Suppressor macrophage treated with lipopolysaccharide for 1 hour (primary cell): ENCODE measurements around the gene MAP3K20.
A peak's percentile ranks its signal among the peaks of the same experiment; 100 is the strongest.
"Not testable (repeated sequence)": the region's sequence is repeated elsewhere in the genome, so short reads cannot be mapped to it uniquely, and the experiment has no call there.

Experiments used
- DNase-seq, 3 donors: peaks; one replicate each; pipeline ENCODE4 v3.0.0-alpha.2; 2020 to 2022

MAP3K20 gene

GRCh38 chr2:173075781-173076580 lies at the start of gene MAP3K20:
Gene MAP3K20 (plus strand): TSS chr2:173075846. CDS start chr2:173091032, 15,186 bp downstream.
- peak; percentile 76 to 87 (median 77) for DNase-seq

GRCh38 chr2:173026479-173026878 lies 49.2 kb upstream of the MAP3K20 start:
- DNase-seq: no peak

- DNase-seq: peak; percentile 91 to 96 (median 92)
Measured at GRCh38 chr2:173027181-173028128, 48.2 kb upstream of the MAP3K20 start.

DNA sequence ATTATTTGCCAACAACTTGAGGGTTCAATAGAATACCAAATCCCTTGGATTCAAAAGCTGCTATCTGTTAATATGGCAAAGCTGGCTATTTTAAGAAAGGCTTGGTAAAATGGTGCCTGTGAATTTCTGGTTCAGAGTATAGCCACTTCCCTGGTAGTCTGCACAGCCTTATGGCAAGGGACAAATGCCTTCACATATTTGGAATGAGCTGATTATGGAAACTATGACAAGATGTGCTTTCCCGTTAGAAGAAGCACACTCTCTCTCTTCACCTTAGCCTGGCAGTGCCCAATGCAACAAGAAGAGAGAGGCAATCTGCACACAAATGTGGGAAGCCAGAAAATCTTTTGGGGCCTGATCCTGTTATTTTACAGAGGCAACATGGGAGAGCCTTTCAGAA lies 47.5 kb upstream of the MAP3K20 start:
- DNase-seq: no peak

DNA sequence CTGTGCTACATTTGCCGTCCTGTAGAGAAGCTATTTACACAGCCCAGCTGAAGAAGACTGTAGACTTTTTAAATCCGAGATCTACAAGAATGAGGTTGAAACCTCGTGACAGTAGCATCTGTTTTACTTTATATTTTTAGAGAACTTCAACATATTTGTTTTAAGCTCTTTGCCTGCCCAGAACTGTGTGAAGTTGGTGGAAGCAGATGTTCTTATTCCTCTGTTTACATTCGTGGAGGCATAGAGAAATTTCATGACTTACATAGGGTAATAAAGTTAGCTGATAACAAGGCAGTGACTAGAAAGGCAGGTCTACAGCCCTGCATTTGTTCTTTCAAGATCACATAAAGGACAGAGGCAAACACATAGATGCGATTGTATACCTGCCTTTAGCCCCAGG lies 47.0 kb upstream of the MAP3K20 start:
- DNase-seq: no peak

GRCh38 chr2:173030561-173031490 lies 44.8 kb upstream of the MAP3K20 start:
- DNase-seq: no peak

DNA sequence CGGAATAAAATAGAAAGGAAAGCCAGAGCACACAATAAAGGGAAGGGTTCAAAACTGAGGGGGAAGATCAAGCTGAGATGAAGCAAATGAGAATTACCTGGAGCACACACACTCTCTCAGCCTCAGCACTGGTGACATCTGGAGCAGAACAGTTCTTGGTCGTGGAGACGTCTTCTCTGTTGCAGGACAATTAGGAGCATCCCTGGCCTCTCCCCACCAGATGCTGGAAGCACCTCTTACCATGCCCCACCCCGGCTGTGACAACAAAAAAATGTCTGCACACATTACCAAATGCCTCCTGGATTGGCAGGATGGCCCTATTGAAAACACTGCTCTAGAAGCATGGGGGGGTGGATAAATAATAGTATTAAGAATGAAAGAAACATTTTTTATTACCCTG lies 43.6 kb upstream of the MAP3K20 start:
- DNase-seq: no peak

DNA sequence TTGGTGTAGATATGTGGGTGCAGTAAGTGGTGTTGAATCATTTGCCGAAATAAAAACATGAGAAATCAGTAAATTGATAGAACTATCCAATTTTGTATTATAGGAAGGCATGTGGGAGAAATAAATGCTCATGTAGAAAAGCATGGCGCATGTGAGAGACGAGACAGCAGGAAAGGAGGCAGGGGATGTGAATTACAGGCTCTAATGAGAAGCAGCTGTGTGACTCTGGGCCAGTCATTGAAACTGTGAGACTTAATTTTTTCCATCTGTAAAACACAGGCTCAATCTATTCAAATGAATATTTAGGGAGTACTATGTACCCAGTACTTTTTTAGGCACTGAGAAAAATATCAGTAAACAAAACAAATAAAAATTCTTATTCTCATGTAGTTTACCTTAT lies 42.6 kb upstream of the MAP3K20 start:
- DNase-seq: no peak

GRCh38 chr2:173034143-173034542 lies 41.5 kb upstream of the MAP3K20 start:
- no peak for DNase-seq

DNA sequence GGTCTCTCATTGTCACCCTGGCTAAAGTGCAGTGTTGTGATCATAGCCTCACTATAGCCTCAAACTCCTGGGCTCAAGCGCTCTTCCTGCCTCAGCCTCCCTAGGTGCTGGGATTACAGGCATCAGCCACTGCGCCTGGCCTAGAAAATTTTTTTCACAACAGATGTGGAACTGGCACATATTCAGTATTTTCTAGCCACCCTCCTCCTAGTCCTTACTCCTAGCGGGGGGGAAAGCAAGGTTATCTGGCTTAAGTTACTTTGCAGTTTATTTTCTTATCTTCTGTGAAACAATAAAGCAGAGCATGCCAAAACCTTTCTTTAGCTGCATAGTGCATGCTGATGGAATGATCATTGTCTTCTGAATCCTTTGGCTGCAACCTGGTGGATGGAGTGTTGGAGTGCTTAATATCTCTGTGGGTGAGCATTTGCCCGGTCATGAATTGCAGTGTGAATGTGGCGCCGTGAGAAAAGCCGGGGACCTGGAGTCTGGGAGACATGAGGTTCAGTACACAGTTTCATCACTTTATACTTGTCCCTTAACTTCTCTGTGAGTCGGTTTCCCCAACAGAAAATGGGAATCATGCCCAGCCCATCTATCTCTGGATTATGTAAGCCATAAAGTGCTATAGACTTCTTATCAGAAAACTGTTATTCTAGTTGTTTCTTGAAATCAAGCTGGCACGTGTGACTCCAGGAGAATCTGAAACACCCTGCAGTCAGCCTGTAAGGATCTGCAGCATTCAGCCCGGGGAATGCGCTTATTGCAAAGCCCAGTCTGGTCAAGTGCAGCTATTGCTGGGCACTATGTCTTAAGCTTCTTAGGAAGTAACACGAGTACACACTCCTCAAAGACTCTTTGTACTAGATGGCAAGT lies 38.2 kb upstream of the MAP3K20 start:
- DNase-seq: no peak

- DNase-seq: not testable (repeated sequence)
Measured at GRCh38 chr2:173038257-173038656, 37.4 kb upstream of the MAP3K20 start.

GRCh38 chr2:173040729-173041128 lies 34.9 kb upstream of the MAP3K20 start:
- DNase-seq: no peak

DNA sequence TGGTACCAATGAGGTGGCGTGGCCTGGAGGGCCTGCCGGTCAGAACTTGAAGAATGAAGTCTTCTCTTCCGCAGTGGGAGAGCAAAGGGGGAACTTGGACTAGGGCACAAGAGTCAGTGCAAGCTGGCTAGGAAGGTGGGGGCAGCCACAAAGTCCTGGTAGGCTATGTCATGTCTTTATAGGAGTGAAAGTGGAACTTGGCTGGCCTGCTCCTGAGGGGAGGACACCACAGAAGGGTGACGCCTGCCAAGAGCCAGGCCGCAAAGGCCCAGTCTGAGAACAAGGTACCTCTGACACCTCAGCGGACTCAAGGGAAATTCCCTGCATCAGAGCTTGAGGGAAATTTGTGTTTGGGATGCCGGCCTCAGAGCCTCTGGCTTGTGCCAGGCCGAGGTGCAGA lies 32.2 kb upstream of the MAP3K20 start:
- peak; percentile 85 to 90 (median 90) for DNase-seq

DNA sequence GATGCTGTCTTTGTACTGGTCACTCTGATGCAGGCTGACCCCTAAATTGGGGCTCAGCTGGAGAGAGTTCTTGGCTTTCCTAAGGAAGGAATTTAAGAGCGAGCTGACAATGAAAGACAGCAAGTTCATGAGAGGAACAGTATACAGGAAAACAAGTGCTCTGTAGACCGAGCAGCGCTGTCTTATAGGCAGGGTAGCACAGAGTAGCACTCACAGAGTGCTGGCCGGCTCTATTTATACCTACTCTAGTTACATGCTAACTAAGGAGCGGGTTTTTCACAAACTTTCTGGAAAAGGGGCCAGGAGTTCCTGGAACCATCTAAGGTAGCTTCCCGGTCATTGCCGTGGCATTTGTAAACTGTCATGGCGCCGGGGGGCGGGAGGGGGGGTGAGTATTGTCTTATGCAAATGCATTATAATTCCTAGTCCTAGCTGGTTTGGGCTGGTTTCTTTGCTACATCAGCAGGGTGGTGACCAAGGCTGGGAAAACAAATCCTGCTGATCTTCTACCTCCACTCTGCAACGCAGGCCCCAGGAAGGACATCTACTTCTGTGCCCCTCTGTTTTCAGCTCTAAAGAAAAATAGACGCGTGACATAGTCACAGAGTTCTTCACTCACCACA lies 31.6 kb upstream of the MAP3K20 start:
- no peak for DNase-seq

- DNase-seq: no peak
Measured at GRCh38 chr2:173044686-173045085, 31.0 kb upstream of the MAP3K20 start.

DNA sequence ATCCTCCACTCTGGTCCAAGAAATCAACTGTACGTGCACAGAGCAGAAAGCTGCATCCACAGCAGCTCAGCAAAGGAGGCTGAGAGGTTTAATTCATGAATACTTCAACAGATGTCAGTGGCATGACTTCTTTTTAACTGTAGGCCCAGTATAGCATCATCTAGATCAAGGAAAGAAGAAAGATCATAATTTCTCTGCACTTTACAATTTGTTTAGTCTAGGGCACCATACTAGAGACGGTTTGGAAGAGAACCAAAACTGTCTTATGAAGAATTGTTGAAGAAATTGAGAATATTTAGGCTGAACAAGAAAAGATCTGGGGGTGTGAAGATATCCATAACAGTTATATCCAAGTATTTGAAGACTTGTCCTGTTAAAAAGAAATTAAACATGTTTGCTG lies 30.5 kb upstream of the MAP3K20 start:
- DNase-seq: no peak

DNA sequence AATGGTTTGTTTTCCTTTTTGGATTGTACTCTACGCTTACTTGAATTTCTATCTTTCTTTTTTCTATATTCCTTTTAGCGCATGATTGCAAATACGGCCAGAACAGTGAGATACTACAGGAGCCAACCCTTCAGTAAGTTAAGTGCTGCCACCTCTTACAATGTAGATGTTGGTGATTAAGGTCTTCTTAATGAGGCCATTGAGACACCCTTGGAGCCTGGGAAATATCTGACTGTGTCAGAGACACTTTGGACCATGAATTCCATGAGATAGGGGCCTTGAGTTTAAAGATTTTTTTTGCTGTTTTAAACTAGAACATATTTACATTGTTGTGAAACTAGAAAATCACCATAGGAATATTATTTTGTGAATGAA lies 27.1 kb upstream of the MAP3K20 start:
- DNase-seq: no peak

DNA sequence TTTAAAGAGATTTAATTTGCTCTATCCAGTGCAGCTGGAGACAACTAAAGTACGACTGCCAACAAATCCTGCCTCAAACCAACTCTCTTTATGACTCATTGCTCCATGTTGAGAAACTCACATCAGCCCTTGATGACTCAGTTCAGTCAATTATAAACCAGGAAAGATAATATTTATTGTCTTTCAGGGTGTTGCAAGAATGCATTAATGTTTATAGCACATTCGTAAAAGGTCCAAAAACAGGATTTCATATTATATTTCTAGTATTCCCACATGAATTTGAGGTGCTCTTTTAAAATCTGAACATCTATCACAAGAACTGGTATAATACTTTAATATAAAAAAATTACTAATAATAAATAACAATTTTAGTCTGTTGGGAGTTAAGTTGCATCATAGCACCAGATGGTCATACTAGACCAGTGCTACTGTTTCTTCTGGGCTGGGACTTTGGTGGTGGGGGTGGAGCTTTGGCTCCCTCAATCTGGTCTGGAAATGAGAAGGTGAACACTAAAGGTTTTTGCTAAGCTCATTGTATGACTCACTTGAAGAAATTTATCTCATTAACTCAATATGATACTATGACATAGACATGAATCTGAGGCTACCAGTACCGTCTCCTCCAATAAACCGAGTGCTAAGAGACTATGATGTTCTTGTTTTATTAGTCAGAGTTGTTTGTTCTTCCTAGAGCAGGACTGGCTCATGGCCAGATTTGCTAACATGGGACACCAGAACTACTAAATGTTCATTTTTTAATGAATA lies 26.6 kb upstream of the MAP3K20 start:
- peak; percentile 74 to 93 (median 93) for DNase-seq

GRCh38 chr2:173049831-173050230 lies 25.8 kb upstream of the MAP3K20 start:
- DNase-seq: no peak

DNA sequence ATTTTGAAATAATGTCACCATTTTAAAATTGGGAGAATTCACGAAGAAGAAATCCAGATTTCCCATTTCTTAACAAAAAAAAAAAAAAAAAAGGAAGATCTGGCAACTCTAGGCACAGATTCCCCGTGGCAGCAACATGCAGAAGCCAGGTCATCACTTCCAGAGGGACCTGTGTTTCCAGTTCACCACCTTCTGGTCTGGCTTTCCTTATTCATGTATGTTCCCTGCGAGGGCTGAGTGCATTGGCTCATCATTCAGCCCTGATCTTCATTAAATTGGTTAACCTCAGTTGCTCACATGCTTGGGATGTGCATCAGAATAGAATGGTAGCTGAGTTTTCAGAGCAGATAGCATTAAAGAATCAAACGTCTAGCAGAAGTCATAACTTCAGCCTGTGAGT lies 25.0 kb upstream of the MAP3K20 start:
- no peak for DNase-seq
